Putamen (tissue), 1 donor: ENCODE data around the gene MYH10.

Experiments used
- DNase-seq: peaks from one replicate; pipeline ENCODE4 v3.0.0-alpha.2; 2016; ENCODE audit warnings: low spot score

MYH10 gene

DNA sequence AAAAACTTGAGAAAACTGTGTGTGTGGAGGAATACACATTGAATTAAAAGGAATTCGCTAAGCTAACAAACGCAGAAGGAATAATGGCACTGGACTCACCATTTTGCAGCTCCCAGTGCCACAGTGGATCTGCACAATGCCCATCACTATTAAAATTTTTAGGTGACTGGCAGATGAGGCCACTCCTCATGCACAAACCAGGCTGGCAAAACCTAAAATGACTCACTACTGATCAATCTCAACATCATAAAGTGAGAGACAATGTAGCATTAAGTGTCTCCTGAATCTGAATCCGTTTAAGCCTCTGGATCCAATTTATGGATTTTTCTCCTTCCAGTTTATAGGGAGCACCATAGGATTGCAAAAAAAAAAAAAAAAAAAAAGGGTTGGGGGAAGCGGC is 20.6 kb downstream of the MYH10 start:
- DNase-seq = no peak

DNA sequence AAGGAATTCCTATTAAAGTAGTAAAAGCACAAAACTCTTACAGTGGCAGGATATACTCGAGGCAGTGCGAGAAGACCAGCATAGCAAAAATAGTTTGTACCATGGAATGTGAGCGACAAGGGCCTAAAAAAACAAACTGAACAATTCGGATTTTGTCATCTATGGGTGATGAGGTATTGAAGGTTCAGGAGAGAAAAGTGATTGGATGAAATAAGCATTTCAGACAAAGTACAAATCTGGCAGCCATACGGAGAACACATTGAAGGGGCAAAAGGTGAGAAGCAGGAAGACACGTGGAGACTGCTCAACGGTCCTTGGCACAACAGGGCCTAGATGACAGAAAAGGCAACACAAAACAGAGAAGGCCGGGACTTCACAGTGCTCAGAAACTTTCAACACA is 22.5 kb downstream of the MYH10 start:
- no peak for DNase-seq

DNA sequence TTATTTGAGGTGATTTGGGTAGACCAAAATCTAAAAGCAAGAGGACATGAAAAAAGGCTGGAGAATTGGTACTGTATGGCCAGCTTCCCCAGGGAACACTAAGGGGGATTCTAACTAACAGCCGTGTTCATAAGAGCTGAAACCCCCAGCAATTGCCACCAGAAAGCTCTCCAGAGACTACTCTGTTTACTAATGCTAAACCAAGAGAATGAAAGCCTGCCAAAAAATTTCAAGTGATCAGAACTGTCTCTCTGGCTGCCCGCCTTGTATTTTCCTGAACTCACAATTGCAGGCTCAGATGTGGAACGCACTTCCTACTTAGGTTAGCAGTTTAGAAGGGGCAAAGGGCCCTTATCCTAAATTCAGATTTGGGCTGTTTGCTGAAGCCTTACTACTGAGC is 24.1 kb downstream of the MYH10 start:
- no peak for DNase-seq

DNA sequence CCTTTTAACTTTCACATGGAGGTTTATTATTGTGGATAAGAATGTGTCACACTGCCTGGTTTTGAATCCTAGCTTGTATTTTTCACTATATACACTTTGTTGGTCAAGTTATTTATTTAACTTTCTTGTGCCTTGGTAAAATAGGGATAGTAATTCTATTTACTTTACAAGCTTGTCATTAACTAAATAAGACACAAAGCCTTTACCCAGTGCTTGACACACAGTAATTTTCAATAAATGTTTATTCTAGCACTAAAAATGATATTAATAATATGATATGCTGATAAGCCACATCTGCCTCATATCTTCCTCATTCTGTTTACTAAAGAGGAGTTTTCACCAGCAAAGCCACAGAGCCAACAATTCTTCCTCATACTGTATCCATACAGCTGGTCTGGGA is 27.8 kb downstream of the MYH10 start:
- DNase-seq = no peak

DNA sequence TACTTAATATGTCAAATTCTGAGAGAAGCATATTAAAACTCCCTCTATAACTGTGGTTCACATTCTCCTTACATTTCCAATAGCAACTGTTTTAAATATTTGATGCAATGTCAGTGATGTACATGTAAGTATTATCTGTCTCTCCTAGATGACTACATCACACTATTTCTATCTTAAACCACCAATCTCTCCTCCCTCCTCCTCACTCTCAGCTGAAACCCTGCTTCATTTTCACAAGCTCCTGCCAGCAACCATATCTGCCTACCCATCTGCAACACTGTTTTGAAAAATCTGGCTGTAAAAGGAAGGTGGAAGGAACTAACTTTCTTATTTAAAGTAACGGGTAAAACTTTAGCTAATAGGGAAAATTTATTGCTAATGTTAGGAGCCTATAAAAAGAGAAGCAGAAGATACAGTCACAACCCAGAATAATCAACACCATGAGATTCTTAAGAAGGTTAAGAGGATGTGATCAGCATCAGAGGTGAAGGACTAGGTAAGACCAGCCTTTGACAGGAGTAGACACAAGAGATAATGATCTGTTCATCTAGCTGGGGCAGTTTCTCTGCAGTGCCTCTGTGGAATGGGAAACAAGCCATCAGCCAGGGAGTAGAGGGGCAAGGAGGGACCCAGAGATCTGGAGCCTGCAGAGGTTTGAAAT is 31.0 kb downstream of the MYH10 start:
- DNase-seq = peak; percentile 77

DNA sequence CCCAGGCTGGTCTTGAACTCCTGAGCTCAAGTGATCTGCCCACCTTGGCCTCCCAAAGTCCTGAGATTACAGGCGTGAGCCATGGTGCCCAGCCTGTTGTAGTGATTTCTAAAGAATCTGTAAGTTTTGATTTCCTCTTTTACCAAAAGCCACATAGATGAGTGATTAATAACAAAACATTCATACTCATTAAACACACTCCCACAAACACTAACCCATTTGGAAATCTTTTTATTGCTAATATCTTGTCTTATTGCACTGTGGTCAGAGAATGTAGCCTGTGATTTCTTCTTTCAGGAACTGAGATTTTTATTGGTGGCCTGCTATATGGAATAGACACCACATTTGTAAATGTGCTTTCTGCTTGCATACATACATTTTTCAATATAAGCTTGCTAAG is 31.6 kb downstream of the MYH10 start:
- DNase-seq = no peak

DNA sequence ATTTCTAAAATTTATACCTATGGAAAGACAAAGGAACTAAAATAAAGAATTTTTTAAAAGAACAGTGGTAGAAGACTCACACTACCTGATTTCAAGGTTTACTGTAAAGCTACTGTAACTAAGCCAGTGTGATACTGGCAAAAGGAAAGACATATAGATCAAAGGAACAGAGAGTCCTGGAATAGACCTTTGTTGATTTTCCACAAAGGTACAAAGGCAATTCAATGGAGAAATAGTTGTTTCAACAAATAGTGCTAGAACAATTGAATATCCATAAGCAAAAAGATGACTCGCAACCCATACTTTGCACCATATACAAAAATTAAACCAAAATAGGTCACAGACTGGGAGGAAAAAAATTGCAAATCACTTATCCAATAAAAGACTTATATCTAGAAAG is 36.7 kb downstream of the MYH10 start:
- no peak for DNase-seq

DNA sequence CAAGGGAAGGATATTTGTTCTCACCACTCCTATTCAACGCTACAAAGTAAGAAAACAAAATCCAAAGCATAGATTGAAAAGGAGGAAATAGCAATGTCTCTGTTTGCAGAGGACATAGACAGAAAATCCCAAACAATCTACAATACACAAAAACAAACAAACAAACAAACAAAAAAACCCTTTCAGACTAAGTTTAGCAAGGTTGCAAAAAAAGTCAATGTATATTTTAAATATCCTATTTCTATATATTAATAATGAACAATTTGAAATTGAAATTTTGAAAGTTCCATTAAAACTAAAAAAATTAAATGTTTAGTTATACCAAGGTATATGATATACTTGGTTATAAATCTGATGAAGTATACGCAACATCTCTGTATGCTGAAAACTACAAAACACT is 37.2 kb downstream of the MYH10 start:
- DNase-seq = no peak

DNA sequence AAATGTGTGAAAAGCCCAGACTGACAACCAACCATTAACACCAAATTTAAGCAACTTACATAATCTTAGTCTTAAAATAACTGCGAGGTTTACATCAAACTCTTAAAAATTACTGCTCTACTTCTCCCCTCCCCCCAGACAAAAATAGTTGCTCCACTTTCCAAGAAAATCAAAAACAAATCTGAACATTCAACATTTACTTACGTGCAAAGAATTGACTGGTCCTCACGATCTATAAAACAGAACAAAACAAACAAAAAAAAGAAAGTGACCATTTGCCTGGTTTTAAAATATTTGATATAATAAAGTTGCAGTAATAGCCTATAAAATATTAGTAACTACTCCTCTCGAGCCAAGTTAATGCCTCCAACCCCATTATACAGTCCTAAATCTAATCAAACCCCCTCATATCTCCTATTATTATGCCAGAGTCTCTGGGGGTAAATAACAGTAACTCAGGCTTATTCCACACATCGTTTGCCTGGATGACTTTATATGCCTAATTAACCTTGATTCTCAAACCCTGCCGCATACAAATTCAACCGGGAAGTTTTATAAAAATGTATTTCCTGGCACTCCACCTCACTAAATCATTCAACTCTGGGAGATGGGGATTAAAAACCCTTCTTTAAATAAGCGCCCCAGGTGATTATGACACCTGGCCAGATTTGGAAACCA is 41.5 kb downstream of the MYH10 start:
- no peak for DNase-seq

DNA sequence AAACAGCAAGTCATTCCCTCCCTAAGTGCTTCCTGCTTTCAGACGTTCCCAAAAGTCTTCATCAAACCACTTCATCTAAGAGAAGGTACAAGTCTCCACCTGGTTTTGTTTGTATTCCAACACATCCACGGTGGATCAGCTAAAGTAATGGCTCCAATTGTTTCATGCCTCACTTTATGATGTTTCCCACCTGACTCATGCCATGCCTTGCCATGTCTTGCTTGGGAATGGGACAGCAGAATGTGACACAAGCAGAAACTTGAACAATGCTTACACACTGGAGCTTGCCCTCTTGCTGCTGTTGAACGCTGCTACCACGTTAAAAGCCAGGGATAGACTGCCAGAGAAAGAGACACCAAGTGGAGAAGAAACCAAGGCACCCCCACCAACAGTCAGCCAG is 43.8 kb downstream of the MYH10 start:
- DNase-seq = no peak

DNA sequence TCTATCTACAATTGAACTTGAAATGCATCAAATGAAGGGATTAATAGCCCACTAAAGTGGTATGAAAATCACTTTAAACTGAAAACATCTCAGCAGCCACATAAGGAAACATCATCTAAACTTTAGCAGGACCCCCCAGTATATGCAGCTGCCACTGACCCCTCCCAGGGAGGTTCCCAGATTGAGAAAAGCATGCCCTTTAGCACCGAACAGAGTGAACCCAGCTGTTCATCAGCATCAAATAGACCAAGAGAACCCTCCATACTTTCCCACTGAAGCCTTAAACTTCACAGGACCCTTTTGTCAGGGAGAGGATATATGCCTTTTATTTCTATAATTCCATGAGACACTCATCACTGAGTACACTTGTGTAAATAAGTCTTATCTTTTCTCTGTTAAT is 44.6 kb downstream of the MYH10 start:
- no peak for DNase-seq

DNA sequence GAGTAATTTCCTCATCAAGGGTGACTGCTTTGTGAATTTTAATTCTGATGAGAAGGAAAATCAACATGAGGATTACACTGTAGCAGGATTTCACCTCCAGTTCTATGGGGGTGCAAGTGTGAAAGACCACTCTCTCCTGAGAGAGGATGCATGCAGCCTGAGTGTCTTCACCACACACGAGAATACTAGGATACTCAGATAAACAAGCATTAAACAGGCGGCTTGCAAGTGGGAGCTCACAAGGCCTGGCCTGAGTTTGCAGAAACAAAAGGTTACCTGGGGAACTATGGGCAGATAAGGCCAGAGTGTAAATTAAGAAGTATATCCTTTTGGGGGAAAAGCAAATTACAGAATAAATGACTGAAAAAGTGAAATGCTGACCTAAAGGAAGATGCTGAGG is 46.6 kb downstream of the MYH10 start:
- no peak for DNase-seq

DNA sequence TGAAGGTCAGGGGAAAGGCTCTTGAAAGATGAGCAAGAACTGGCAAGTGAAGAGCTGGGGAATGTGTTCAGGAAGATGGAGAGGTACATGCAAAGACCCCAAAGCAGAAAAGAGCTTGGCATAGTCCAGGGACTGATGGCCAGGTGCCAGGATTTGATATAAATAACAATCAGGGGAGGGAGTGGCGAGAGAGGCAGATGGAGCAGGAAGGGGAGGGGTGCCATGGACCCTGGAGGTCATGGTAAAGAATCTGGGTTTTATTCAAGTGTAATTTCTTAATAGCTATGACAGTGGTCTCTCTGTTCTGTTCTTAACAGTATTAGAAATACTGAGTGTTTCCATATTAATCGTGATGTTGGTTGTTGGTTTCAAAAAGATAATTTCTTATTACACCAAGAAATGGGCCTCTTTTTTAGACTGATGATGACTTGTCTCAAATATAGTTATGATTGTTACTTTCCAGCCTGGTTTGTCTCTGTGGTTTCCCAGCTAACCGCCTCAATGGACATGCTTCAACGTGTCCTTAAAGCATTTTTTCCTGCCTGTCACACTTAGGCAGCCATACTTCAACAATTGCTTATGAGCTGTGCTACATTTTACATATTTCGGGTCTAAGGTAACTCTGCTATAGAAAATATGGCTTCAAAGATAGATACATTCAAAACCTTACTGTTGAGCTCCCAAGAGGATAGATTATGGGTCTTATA is 49.4 kb downstream of the MYH10 start:
- no peak for DNase-seq

DNA sequence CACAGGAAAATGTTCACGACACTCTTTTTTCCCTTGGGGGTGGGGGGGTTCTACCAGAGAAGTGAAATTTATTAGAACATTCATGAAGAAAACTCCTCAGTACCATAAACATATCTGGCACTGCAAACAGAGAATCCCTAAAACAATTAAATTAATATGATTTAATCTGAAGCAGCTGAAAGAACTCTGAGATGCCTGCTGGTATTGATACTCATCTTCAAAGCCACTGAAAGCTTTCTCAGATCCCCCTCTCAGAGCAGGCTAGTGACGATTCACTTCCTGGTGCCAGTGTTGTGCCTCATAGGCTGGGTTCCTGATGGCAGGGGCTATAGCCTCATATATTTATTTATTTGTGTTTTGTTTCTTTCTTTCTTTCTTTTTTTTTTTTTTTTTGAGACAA is 52.7 kb downstream of the MYH10 start:
- DNase-seq = no peak

DNA sequence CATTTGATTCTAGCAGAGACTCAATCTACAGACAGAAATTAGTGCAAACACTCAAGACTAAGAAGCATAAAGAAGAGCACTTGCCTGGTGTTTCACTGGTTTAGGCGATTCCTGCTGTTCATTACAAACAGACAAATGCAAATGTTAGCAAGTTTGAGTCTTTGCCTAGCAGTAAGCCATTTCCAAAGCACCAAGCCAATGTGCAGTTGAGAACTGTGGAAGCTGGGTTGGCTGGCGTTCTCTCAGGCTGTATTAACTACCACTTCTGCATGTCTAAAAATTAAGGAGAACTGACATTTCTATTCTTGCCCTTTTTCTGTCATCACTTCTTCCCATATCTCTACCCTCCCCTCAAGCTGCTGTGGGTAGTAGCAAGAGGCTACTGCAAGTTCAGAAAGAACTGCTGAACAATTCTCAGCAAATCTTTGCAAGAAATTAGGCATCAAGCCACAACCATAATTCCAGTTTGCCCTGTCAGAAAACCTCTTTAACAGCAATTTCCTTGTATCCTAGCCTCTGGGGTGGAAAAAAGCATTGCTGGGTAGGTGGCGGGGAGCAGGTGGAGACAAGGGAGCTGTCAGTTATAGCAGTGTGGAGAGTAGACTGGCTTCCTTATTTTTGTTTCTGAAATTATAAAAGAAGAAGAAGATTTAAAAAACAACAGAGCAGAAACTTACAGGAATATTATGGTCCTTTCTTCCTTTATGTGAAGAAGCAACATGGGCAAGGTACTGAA is 53.8 kb downstream of the MYH10 start:
- DNase-seq = peak; percentile 39

DNA sequence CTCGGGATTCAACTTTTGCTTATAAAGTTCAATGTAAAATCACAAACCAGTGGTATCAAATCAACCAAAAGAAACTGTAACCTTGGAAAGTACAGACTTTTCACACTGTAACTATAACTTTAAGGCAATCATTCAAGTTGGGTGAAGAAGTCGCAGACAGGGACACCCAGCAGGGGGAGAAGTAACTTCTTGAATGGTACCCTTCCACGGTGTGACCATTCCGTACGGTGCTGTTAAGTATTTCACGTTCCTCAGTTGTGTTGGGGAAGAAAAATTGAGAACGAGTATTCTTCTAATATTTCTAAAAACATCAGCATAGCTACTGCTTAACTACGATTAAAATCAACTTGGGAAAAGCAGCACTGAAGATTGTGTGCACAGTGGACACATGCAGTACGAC is 55.8 kb downstream of the MYH10 start:
- no peak for DNase-seq

DNA sequence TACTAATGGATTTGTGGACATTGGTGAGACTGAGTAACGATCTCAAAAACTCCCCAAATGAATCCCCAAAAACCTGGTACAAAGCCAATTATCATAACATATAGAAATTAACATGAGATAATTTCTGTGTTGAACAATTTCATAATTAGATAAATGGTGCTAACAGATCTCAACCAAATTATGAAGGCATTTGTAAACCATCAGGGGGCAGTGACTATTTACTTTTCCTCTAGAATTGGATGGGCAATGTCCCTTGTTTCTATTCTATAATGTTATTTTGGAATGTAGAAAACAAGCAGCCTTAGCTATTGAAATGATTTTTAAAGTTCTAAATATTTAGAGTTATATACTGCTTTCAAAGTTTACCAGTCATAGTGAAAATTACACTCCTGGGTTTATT is 57.8 kb downstream of the MYH10 start:
- DNase-seq = no peak

DNA sequence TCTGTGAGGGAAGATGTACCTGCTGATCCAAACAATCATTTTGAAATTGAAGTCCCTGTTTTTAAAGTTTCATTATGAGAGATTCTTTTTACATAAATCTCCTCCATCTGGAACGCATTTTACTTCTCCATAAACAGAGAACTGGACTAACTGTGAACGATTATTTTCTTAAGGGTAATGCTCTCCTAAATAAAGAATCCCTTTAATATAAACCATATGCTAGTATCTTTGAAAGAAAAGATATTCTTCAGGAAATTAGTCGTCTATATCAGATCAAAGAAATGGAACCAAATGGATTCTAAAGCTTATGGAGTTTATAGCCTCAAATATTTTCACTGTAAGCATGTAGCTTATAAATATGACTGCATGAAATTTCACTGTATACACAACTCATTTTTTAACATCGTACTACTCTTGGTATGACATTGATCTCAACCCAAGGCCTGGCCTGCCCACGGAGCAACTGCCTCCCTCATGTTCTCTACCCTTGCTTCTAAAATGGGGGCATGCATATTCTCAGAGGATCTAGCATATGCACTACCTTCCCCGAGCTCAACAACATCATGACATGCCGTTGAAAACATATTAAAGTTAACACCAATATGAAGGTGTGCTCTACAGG is 66.4 kb downstream of the MYH10 start:
- no peak for DNase-seq

DNA sequence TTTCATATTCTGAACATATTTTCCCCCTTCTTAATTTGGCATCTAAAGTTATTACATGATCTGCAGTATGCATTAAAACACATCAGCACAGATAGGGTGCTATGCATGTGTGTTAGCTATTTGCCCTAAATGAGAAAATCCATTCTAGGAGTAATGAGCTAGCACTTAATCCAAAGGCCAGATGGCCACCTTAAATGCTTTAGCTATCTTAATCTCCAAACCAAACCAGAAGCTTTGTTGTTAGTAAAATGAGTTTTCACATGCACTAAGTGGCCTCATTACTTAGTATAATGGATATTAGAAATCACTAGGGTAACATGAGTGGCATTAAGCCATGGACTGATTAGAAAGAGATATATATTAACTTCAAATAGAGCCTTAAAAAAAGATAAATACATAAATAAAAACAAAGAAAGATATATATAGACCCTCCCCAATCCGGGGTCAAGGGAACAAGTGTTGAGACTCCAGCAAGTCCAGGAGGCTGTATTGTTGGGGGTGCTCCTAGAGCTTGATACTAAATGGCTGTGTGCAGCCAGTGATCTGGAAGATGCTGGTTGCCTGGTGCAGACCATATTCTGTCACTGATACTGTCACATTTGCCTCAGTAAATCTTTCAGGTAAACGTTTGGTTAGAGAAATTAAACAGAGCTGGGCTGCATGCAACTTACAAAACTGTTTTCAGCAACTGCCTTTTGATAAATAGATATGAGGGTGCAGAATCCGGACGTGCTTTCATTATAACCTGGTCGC is 67.3 kb downstream of the MYH10 start:
- DNase-seq = no peak

DNA sequence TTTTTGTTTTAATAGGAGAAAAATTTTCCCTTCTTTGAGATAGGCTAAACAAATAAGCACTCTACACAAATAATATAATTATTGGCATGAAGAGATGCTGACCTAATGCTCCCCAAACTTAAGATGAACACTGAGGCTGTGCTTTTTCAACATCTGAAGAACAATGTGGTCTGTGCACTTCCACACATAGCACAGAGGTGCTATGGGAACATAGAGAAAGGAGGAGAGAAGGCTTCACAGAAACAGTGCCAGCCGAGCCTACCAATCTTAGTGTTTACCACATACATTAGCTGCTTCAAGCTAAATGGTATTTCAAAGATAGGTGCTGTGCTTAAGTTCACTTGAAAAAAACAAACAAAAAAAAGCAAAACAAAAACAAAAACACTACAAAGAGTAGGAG is 72.4 kb downstream of the MYH10 start:
- no peak for DNase-seq

DNA sequence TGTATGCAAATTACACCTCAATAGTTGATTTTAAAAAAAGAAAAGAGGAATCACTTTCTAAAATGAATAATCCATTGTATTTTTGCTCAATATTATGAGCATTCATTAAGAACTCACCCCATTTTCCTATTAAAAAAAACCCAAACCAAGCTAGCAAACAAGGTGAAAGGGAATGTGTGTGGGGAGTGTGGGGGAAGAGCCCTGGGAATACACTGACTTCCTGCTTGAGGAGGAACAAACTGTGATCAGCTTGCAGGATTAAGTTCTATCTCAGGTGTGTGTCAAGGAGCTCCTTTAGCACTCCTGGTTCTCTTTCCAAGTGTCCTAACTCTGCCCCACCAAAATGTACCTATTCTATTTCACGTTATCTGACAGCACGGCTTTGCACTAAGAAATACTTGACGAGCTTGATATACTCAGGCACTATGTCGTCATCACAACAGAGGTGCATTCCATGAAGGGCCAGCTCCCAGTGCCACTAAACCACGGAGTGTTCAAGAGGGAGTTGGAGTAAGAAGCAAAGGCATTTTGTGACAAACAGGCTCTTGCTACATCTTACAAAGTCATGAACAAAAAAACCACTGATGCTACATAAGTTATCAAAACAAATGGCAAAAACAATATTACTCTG is 73.2 kb downstream of the MYH10 start:
- DNase-seq = no peak
